Measurements from ENCODE around the gene RAB8A.

The RAB8A gene

DNA sequence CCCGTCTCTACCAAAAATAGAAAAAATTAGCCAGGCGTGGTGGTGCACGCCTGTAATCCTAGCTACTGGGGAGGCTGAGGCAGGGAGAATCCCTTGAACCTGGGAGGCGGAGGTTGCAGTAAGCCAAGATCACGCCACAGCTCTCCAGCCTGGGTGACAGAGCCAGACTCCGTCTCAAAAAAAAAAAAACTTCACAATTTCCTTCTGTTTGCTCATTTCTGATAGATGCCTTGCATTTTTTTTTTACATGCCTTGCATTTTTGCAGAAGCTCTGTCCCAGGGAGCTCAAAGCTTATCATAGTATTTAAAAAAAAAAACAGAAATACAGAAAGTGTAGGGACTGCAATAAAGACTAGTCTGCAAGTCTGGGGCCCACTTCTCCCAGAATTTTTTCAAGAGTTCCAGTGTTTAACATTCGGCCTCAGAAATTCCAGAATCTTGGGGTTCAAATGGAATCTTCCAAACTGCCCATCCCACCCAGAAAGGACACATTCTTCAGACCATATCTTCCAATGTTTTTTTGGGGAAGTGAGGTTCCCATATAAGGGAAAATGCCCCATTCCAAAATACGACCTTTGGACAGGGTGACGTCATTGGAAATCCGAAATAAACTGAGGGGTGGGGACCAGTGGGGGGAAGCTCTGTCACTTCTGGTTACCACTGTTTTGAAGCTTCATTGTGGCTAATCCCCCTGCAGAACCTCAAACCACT, 17.2 kb upstream of the RAB8A start:
- Histone ChIP-seq H2AFZ (ENCODE audit: low read length) (no peak overlapping the region), H3K9me3 (ENCODE audit: low read length) (no peaks in the 10 kb centered on the region), H3K9me2 (ENCODE audit: low read depth, low read length) (no peaks in the 10 kb centered on the region), H3K27me3 (ENCODE audit: insufficient read depth, low read length) (no peaks in the 10 kb centered on the region), H3K9ac (ENCODE audit: low read length) (no peak overlapping the region), H3K27ac (ENCODE audit: low read depth, low read length, poor library complexity, severe bottlenecking) (no peak overlapping the region), H3K79me2 (ENCODE audit: insufficient read depth, low read length) (no peaks in the 10 kb centered on the region), H3K4me1 (ENCODE audit: insufficient read depth, low read length, severe bottlenecking) (peaks cover 3% of the 10 kb centered on the region), H3K4me2 (ENCODE audit: low read length) (no peak overlapping the region), H3K4me3 (ENCODE audit: low read depth, low read length, poor library complexity, severe bottlenecking) (no peak overlapping the region), H3K36me3 (ENCODE audit: insufficient read depth, low read length) (peaks cover 32% of the 10 kb centered on the region), H4K20me1 (ENCODE audit: insufficient read depth, low read length) (no peaks in the 10 kb centered on the region), H3F3A (ENCODE audit: insufficient read depth, low read length) (no peaks in the 10 kb centered on the region)
- TF ChIP-seq, protein P1, sequence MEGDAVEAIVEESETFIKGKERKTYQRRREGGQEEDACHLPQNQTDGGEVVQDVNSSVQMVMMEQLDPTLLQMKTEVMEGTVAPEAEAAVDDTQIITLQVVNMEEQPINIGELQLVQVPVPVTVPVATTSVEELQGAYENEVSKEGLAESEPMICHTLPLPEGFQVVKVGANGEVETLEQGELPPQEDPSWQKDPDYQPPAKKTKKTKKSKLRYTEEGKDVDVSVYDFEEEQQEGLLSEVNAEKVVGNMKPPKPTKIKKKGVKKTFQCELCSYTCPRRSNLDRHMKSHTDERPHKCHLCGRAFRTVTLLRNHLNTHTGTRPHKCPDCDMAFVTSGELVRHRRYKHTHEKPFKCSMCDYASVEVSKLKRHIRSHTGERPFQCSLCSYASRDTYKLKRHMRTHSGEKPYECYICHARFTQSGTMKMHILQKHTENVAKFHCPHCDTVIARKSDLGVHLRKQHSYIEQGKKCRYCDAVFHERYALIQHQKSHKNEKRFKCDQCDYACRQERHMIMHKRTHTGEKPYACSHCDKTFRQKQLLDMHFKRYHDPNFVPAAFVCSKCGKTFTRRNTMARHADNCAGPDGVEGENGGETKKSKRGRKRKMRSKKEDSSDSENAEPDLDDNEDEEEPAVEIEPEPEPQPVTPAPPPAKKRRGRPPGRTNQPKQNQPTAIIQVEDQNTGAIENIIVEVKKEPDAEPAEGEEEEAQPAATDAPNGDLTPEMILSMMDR (IDR thresholded peaks at IDR 0.05; ENCODE audit: low read length): no peak
- no peak for TF ChIP-seq EZH2 (IDR thresholded peaks at IDR 0.05; ENCODE audit: borderline replicate concordance, low read length)

DNA sequence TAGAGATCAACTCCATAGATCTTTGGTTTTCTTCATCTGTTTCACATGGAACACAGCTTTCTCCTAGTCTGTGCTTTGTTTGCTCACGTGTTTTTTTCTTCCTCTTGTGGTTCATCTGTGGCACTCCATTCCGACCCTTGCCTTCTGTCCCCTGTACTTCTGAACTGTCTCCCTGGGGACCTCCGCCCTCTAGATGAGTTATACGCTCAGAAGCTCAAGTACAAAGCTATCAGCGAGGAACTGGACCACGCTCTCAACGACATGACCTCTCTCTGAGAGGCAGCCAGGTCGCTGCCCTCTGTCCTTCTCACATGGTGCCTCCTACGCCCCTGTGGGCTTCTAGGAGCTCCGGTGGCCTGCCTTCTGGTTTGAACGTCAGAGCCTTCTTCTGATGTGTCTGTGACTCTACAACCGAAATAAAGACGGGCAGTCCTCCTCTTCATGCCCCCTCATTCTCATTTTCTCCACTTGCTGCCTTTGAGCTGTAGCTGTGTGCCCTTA, 16.6 kb upstream of the RAB8A start:
- Histone ChIP-seq H3K4me2 (ENCODE audit: low read length) (no peak overlapping the region), H3K9ac (ENCODE audit: low read length) (no peak overlapping the region), H3K9me2 (ENCODE audit: low read depth, low read length) (no peaks in the 10 kb centered on the region), H3K4me1 (ENCODE audit: insufficient read depth, low read length, severe bottlenecking) (peaks cover 3% of the 10 kb centered on the region), H3F3A (ENCODE audit: insufficient read depth, low read length) (no peaks in the 10 kb centered on the region), H3K36me3 (ENCODE audit: insufficient read depth, low read length) (peaks cover 32% of the 10 kb centered on the region), H3K79me2 (ENCODE audit: insufficient read depth, low read length) (no peaks in the 10 kb centered on the region), H4K20me1 (ENCODE audit: insufficient read depth, low read length) (no peaks in the 10 kb centered on the region), H2AFZ (ENCODE audit: low read length) (no peak overlapping the region), H3K27ac (ENCODE audit: low read depth, low read length, poor library complexity, severe bottlenecking) (no peak overlapping the region), H3K4me3 (ENCODE audit: low read depth, low read length, poor library complexity, severe bottlenecking) (no peak overlapping the region), H3K27me3 (ENCODE audit: insufficient read depth, low read length) (no peaks in the 10 kb centered on the region), H3K9me3 (ENCODE audit: low read length) (no peaks in the 10 kb centered on the region)
- TF ChIP-seq, protein P1 (IDR thresholded peaks at IDR 0.05; ENCODE audit: low read length): no peak
- no peak for TF ChIP-seq EZH2 (IDR thresholded peaks at IDR 0.05; ENCODE audit: borderline replicate concordance, low read length)

DNA sequence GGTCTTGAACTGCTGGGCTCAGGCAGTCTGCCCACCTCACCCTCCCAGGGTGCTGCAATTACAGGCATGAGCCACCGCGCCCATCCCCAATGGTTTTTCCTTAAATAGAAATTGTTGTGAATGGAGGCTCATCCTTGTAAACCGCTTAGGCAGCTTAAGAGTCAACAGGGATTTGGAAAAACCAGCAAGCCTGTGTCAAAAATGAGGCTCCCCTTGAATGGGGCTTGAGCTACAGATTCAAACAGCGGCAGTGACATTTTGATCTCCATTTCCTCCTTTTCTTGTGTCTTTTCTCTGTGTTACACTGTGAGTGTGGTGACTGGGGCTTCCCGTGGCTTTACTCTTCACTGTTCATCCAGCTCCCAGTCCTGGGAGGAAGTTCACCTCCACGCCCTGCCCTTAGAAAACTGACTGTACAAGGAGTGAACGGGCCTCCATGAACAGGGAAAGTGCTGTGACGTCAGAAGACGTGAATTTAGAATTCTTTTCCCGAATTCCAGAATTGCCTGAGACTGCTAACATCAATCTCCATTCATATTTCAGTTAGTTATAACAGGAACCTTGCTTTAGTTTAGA, 15.3 kb upstream of the RAB8A start:
- no peak overlapping the region for H3K4me3 ChIP-seq (ENCODE audit: low read depth, low read length, poor library complexity, severe bottlenecking)
- no peaks in the 10 kb centered on the region for H3K79me2 ChIP-seq (ENCODE audit: insufficient read depth, low read length)
- peaks cover 3% of the 10 kb centered on the region for H3K4me1 ChIP-seq (ENCODE audit: insufficient read depth, low read length, severe bottlenecking)
- H3K9me2 ChIP-seq (ENCODE audit: low read depth, low read length): no peaks in the 10 kb centered on the region
- no peaks in the 10 kb centered on the region for H3F3A ChIP-seq (ENCODE audit: insufficient read depth, low read length)
- H3K27ac ChIP-seq (ENCODE audit: low read depth, low read length, poor library complexity, severe bottlenecking): no peak overlapping the region
- H4K20me1 ChIP-seq (ENCODE audit: insufficient read depth, low read length): no peaks in the 10 kb centered on the region
- H3K9ac ChIP-seq (ENCODE audit: low read length): no peak overlapping the region
- no peaks in the 10 kb centered on the region for H3K9me3 ChIP-seq (ENCODE audit: low read length)
- H3K36me3 ChIP-seq (ENCODE audit: insufficient read depth, low read length): peaks cover 32% of the 10 kb centered on the region
- H3K27me3 ChIP-seq (ENCODE audit: insufficient read depth, low read length): no peaks in the 10 kb centered on the region
- H3K4me2 ChIP-seq (ENCODE audit: low read length): no peak overlapping the region
- no peak overlapping the region for H2AFZ ChIP-seq (ENCODE audit: low read length)
- TF ChIP-seq, protein P1 (IDR thresholded peaks at IDR 0.05; ENCODE audit: low read length): no peak
- TF ChIP-seq EZH2 (IDR thresholded peaks at IDR 0.05; ENCODE audit: borderline replicate concordance, low read length): no peak
